Measurements from ENCODE around the gene SLC25A18.
"Not testable (repeated sequence)": the region's sequence is repeated elsewhere in the genome, so short reads cannot be mapped to it uniquely, and the experiment has no call there.

Gene SLC25A18, protein sequence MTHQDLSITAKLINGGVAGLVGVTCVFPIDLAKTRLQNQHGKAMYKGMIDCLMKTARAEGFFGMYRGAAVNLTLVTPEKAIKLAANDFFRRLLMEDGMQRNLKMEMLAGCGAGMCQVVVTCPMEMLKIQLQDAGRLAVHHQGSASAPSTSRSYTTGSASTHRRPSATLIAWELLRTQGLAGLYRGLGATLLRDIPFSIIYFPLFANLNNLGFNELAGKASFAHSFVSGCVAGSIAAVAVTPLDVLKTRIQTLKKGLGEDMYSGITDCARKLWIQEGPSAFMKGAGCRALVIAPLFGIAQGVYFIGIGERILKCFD

DNA sequence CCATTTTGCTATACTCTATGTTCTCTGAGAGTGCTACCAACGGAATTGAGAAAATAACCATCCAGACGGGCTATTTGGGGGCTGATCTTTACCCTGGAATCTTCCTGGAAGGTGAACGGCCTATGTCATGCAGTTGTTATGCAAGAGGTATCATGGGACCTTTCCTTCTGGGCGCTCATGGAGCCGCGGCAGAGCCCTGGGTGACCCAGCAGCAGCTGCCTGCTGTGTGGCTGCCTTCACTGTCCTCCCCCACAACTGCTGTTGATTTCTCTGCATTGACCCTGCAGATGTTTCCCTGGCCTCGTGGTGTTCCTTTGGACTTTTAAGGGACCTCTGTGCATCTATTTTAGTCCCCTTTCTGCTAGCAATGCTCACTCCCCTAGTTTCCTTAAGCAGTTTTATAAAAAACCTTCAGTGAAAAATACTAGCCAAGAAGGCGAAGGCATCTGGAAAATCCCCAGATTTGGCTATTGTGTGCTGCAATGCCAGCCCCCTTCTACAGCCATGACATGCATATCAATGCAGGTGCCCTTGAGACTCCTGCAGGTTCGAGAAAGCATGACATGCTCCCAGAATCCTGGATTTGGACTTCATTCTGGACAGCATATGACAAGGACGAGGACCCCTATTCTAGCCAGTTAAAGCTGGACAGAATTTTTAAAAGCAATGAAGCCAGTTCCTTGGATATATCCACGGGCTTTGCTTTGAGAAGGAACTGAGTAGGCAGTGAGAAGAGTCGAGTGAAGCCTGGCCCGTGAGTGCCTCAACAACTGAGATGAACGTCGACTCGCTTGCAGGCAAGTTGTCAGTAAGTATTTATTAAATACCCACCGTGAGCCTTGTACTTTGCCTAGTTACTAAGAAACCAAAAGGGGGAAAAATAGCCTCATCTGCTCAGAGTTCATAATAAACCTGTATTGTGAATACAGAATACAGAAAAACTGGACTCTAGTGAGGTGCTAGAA lies at the start of gene SLC25A18:
SLC25A18 (plus strand) TSS at position 593 of the 965 bp plus-strand sequence. CDS start 16,447 bp downstream, outside the sequence.
- no peak for DNase-seq (ENCODE audit: low spot score)

DNA sequence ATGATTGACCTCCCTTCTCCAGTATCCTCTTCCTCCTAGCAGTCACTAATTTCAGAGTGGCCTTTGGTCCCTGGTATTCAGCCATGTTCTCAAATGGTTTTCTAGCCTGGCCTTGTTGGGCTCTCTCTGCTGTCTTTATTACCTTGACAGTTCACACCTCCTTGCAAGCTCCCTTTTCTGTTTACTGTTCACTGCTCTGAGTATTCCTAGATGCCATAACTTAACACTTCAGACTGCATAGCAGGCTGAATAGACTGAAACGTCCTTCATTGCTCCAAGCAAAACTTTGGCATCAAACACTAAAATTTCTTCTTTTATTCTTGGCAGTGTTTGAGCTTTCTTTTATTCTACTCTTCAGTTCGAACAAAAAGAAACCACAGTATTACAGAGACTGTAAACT lies 49.7 kb upstream of the SLC25A18 start:
- no peak for DNase-seq (ENCODE audit: low spot score)

DNA sequence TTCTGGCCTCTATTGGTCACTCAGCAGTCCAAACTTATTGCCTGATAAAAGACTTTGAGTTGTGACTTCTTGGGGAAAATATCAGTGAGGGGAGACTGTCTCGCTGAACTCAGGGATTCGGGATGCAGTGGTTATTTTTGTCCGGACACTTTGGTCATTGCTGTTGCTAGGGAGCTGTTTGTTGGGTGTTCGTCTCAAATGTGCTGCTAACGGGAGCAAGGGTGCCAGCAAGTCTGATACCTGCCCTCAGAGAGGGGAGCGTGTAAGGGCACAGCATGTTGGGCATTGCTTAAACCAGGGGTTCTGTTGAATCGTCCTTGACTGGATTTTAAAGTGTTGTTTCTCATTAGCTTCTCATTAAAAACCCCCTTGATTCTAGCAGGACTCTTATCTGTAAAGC lies 49.2 kb upstream of the SLC25A18 start:
- no peak for DNase-seq (ENCODE audit: low spot score)

DNA sequence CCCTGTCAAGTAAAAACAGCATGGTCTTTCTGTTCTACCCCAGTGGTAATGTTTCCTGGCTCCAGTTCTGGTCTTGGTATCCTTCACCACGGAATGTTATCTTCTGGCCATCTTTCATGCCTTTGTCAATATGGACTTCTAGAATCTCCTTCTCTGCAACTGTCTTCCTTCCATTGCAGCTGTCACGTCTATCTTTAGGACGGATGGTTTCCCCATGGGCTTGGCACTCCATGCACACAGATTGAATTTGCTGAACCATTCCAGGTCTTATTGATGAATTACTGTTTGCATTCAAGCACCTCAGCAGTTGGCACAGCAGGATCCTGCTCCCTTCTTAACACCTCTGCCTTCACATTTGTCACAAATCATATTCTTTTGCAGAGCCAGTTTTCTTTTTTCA lies 44.9 kb upstream of the SLC25A18 start:
- no peak for DNase-seq (ENCODE audit: low spot score)

DNA sequence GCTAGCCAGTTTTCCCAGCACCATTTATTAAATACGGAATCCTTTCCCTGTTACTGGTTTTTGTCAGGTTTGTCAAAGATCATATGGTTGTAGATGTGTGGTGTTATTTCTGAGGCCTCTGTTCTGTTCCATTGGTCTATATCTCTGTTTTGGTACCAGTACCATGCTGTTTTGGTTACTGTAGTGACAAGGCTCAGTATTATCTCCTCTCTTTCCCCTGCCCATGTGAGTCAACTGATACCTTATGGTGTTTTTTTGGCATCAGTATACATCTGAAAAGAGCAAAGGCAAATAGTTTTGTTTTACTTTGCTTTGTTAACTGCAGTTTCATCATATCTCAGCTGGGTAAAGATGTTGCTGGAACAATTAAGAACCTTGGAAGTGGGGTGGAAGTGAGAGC lies 41.3 kb upstream of the SLC25A18 start:
- DNase-seq (ENCODE audit: low spot score) = not testable (repeated sequence)

DNA sequence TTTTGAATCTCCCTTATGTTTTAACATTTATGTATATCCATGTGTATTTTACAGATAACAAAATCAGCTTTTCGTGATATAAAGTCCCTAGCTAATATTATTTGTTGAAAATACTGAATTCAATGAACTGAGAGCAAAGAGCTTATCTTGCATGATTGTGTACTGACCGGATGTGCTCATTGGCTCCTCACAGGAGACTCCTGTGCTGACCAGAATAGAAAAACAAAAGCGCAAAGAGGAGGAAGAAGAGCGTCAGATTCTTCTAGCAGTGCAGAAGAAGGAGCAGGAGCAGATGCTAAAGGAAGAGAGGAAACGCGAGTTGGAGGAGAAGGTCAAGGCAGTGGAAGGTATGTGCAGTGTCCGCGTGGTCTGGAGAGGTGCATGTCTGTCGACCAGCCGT lies 39.4 kb upstream of the SLC25A18 start:
- no peak for DNase-seq (ENCODE audit: low spot score)

DNA sequence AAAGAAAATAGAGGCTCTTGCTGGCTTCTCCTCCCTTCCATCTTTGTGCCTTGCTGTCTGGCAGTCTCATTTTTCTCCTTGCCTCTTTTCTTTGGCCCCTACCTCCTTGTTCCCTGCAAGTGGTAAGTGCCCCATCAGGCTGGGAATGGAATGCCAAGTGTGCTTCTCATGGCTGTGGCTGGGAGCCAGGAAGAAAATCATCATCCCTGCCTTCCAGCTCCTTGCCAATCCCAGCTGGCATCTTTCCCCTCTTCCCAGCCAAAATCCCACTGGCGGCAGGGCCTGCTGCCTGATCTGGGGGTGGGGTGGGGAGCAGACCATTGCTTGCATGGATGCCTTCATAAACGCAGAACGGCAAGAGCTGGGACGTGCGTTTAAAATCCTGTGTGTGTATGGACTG lies 27.0 kb upstream of the SLC25A18 start:
- DNase-seq (ENCODE audit: low spot score) = peak; percentile 27

DNA sequence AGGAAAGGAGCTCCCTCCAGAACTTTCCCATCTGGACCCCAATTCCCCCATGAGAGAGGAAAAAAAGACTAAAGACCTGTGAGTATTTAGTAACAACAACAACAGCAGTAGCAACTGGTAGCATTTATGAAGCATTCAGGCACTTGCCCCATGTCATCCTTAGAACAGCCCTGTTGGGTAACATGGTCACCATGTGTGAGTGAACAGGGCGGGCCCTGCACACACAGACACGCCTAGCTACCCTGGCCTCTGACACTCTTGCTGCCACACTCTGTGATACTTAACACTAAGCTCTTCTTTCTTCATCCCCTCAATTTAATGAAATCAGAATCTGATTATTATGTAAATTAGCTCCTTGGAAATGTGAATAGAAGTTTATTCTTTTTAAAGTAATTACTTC lies 26.1 kb upstream of the SLC25A18 start:
- DNase-seq (ENCODE audit: low spot score) = peak; percentile 44

DNA sequence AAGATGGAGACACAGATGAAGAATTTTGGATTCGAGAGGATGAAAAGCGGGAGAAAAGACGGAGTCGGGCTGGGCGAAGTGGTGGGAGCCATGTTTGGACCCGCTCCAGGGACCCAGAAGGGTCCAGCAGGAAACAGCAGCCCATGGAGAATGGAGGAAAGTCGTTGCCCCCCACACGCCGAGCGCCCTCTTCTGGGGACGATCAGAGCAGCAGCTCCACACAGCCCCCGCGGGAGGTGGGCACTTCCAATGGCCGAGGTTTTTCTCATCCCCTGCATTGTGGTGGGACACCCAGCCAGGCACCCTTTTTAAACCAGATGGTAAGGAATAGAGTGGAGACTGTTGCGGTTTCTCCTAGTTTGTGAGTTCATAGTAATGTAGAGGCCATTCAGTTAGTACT lies 22.8 kb upstream of the SLC25A18 start:
- DNase-seq (ENCODE audit: low spot score) = no peak

DNA sequence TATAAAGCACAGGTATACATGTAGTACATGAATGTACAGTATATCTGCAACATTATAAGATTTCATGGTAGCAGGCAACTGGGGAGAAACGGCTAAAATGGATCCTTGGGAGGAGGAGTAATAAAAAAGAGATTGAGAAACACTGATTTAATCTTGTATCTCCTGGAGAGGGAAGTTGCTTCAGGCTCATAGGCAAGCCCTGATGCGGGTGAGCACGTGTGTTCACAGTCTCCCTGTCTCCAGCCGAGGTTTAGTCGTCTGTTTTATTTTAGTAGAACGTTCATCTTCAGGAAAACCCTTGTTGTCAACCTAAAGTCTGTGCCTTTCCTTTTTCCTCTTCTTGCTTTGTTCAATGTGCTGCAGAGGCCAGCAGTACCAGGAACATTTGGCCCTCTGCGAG lies 21.8 kb upstream of the SLC25A18 start:
- no peak for DNase-seq (ENCODE audit: low spot score)

DNA sequence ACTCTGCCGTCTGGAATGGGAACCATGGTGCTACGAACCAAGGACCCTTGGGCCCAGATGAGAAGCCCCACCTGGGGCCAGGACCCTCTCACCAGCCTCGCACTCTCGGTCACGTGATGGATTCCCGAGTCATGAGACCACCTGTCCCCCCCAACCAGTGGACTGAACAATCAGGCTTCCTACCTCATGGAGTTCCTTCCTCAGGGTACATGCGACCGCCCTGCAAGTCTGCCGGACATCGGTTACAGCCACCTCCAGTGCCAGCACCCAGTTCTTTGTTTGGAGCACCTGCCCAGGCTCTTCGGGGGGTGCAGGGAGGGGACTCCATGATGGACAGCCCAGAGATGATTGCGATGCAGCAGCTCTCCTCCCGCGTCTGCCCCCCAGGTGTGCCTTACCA lies 20.8 kb upstream of the SLC25A18 start:
- DNase-seq (ENCODE audit: low spot score) = no peak

DNA sequence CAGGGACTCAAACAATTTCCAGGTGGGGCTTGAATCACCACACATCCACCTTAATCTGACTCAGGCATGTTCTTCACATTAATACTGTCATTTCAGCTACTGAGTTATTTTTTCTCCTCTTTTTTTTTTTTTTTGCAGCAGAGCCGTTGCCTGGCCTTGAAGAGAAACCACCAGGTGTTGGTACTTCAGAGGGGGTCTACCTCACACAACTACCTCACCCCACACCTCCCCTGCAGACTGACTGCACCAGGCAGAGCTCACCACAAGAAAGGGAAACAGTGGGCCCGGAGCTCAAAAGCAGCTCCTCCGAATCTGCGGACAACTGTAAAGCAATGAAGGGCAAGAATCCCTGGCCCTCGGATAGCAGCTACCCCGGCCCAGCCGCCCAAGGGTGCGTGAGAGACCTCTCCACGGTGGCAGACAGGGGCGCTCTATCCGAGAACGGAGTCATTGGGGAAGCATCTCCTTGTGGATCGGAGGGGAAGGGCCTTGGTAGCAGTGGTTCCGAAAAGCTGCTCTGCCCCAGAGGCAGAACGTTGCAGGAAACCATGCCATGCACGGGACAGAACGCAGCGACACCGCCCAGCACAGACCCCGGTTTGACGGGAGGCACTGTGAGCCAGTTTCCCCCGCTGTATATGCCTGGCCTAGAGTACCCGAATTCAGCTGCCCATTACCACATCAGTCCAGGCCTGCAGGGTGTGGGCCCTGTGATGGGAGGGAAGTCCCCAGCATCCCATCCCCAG lies 15.1 kb upstream of the SLC25A18 start:
- DNase-seq (ENCODE audit: low spot score) = no peak

DNA sequence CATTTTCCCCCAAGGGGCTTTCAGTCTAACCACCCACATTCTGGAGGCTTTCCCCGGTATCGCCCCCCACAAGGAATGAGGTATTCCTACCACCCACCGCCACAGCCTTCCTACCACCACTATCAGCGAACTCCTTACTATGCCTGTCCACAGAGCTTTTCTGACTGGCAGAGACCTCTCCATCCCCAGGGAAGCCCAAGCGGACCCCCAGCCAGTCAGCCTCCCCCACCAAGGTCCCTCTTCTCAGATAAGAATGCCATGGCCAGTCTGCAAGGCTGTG lies 14.6 kb upstream of the SLC25A18 start:
- DNase-seq (ENCODE audit: low spot score) = no peak

DNA sequence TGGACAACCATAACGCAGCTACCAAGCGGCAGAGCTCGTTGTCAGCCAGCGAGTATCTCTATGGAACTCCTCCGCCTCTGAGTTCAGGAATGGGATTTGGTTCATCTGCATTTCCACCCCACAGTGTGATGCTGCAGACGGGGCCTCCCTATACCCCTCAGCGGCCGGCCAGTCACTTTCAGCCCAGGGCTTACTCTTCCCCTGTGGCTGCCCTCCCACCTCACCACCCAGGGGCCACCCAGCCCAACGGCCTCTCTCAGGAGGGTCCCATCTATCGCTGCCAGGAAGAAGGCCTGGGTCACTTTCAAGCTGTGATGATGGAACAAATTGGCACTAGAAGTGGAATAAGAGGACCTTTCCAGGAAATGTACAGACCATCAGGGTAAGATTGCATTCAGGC lies 14.1 kb upstream of the SLC25A18 start:
- DNase-seq (ENCODE audit: low spot score) = no peak

DNA sequence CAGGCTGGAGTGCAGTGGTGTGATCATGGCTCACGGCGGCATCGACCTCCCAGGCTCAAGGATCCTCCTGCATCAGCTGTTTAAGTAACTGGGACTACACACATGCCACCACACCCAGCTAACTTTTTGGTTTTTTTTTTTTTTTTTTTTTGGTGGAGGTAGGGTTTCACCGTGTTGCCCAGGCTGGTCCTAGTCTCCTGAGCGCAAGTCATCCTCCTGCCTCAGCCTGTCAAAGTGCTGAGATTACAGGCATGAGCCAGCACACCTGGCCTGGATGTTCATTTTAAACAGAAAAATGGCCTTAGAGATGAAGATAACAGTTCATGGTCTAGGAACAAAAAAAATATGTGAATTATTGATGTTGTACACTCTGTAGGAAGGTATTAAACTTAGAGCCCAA lies 13.6 kb upstream of the SLC25A18 start:
- DNase-seq (ENCODE audit: low spot score) = no peak

DNA sequence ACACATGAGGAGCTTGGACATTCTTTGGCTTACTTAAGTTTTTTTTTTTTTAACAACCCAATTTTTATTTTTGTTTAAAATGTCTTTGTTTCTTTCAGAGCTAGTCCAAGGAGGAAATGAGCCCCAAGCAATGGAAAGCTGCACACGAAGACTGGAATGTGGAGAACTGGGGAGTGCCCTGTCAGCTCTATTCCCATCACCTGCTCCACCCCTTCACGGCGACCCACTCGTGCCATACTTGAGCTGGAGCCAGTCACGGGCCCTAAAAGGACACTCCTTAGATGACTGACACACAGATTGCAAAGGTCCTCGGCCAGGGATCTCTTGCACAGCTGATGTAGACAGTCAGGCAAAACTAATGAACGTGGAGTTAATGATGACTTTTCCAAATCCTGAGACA lies 10.6 kb upstream of the SLC25A18 start:
- DNase-seq (ENCODE audit: low spot score) = no peak

DNA sequence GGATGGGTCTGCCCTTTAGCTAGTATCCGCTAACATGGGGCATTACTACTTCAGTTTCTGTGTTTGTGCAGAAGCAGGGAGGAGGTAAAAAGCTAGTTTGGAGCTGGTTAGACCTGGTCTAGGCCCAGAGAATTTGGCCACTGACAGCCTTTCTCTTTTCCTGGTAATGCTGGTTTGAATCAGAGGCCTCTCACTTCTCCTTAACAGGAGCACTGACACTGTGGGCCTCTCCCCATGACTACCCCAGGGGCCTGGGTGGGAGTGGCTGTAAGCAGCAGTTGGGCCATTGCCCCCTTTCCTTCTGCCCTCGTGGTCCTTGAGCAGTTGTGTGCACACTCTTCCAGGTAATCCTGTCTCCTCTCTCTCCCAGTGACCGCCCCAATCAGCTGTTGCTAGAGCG lies 8.5 kb upstream of the SLC25A18 start:
- no peak for DNase-seq (ENCODE audit: low spot score)

DNA sequence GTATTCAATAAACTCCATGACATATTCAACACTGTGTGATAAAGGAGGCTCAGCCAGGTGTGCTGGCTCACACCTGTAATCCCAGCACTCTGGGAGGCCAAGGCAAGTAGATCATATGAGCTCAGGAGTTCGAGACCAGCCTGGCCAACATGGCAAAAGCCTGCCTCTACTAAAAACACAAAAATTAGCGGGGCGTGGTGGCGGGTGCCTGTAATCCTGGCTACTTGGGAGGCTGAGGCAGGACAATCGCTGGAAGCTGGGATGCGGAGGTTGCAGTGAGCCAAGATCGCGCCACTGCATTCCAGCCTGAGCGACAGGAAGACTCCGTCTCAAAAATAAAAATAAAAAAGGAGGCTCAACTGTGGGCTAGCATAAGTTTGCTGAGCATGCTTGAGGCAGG lies 4.1 kb upstream of the SLC25A18 start:
- DNase-seq (ENCODE audit: low spot score) = no peak

DNA sequence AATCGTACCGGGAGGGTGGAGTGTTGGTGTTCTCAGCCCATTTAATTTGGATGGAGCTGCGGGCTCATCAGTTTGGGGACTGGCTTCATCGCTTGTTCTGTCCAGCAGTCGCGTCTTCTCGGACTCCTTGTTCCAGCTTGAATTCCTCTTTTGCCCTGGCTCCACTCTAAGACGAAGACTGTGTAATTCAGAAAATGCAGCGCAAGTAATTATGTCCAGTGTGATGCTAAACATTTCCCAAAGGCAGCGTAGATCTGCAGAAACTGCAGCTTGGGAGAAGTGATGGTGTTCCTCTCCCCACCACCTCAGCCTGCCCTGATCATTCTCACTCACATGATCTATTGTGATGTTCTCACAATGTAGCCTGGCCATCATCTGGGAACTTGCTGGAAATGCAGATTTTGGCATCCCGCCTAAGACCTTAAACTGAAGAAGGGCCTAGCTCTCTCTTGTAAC lies 666 bp downstream of the SLC25A18 start:
- DNase-seq (ENCODE audit: low spot score) = peak; percentile 68

DNA sequence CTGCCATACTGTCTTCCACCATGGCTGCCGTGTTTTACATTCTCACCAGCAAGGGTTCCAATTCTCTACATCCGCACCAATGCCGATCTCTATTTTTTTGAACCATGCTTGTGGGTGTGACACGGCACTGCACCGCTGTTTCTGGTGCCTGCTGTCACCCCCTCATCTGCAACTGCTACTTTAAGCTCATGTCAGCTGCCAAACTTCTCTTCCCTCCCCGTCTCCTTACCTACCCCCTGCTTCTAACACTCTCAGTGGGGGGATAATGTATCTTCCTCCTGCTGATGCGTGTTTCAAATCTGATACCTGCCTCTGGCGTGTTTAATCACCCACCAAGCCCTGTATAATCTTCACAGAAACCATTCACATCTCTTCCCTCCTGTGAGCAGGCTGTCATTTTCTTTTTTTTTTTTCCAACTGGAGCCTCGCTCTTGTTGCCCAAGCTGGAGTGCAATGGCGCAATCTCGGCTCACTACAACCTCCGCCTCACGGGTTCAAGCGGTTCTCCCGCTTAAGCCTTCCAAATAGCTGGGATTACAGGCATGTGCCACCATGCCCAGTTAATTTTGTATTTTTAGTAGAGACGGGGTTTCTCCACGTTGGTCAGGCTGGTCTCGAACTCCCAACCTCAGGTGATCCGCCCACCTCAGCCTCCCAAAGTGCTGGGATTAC lies 2.9 kb downstream of the SLC25A18 start:
- DNase-seq (ENCODE audit: low spot score) = not testable (repeated sequence)

DNA sequence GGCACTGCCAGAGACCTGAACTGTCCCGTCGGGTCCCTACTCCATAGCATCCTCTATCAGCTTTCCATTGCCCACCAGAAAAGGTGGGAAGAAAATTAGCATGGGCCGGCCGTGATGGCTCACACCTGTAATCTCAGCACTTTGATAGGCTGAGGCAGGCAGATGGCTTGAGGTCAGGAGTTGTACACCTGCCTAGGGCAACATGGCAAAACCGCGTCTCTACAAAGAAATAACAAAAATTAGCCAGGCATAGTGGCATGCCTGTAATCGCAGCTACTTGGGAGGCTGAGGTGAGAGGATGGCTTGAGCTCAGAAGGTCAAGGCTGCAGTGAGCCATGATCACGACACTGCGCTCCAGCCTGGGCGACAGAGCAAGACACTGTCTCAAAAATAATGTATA lies 3.5 kb downstream of the SLC25A18 start:
- DNase-seq (ENCODE audit: low spot score) = no peak

DNA sequence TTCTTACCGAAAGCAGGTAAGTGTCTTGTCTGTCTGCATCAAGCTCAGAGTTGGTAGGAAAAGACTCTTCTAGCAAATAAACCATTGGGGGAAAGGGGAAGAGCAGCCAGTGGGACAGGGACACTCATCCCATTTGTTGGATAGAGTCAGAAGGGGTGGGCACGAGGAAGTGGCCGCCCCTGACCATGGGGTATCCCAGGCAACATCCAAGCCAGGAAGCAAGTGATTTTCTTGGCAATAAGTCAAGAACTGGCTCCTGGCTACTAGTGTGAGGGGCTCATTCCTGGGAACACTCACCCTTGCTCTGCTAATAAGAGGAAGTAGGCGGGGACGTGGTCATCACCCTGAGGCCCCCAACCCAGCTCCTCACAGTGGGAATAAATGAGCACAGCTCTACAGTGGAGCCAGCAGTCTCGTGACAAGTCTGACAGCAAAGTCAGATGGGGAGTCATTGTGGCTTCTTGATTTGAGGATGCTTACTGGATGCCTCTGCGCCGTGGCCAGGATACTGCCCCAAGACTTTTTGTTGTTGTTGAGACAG lies 6.7 kb downstream of the SLC25A18 start:
- DNase-seq (ENCODE audit: low spot score) = no peak
